SK-N-SH (cell line): ENCODE data around the gene NUTM2A. TPM values are rescaled to one million over a fixed set of nuclear protein-coding genes. Genes with fewer than 3 reads are reported as not detected.
"Not testable (repeated sequence)": the region's sequence is repeated elsewhere in the genome, so short reads cannot be mapped to it uniquely, and the experiment has no call there.

Source experiments
- CTCF ChIA-PET: fragments of 300-600, 350-600 bp; formaldehyde crosslinking; extraction: SDS; loops from one replicate; lab custom pipeline; 2021; lab: Yijun Ruan, JAX
- POLR2A ChIA-PET: fragments of 350-600 bp; sonication (Branson Sonifier 250); formaldehyde crosslinking; extraction: SDS; loops from one replicate; lab custom pipeline; 2020; ENCODE audit warnings: antibody characterized with exemption, inconsistent platforms; lab: Yijun Ruan, JAX
- DNase-seq: peaks from one replicate; pipeline ENCODE4 v3.0.0; 2012
- H2AFZ ChIP-seq: fragments of 200-600 bp; sonication (generic); 2 replicates; pipeline ENCODE4 v1.8.1; 2016; ENCODE audit warnings: antibody characterized with exemption, mild to moderate bottlenecking, low read depth
- H3F3A ChIP-seq: fragments of 200-600 bp; sonication (generic); replicated peaks from 2 replicates; pipeline ENCODE3; 2016; ENCODE audit warnings: antibody characterized with exemption, mild to moderate bottlenecking; ENCODE audit not compliant: insufficient read depth
- H3K27ac ChIP-seq, 2 experiments: fragments of 200-500 bp in 1 of 2; fragments of 200-600 bp in 1 of 2; sonication (Bioruptor generic) in 1 of 2; sonication (generic), shearing (Covaris generic) in 1 of 2; 2 replicates each; pipeline versions ENCODE4 v1.5.1 to v1.6.1; 2014 to 2016; ENCODE audit warnings: low read depth in 2 of 2, inconsistent platforms in 1 of 2, low read length in 1 of 2, mild to moderate bottlenecking in 1 of 2, mixed read lengths in 1 of 2
- H3K27me3 ChIP-seq: fragments of 200-600 bp; sonication (generic), shearing (Covaris generic); 2 replicates; pipeline ENCODE4 v1.6.1; 2016; ENCODE audit warnings: mixed run types; ENCODE audit not compliant: insufficient read depth
- H3K36me3 ChIP-seq, 2 experiments: fragments of 200-500 bp in 1 of 2; fragments of 200-600 bp in 1 of 2; sonication (Bioruptor generic) in 1 of 2; sonication (generic) in 1 of 2; replicated peaks in 1 of 2; 2 replicates each; pipeline versions ENCODE3 to v1.5.1; 2014 to 2016; ENCODE audit warnings: low read length in 1 of 2, mild to moderate bottlenecking in 1 of 2; ENCODE audit not compliant: insufficient read depth in 2 of 2, control insufficient read depth in 1 of 2
- H3K4me1 ChIP-seq, 2 experiments: fragments of 200-500 bp in 1 of 2; fragments of 200-600 bp in 1 of 2; sonication (Bioruptor generic) in 1 of 2; sonication (generic), shearing (Covaris generic) in 1 of 2; 2 replicates each; pipeline versions ENCODE4 v1.5.1 to v1.6.1; 2014 to 2016; ENCODE audit warnings: low read depth in 1 of 2, low read length in 1 of 2, mixed run types in 1 of 2; ENCODE audit not compliant: insufficient read depth in 2 of 2, control insufficient read depth in 1 of 2
- H3K4me2 ChIP-seq: fragments of 200-600 bp; sonication (generic), shearing (Covaris generic); 2 replicates; pipeline ENCODE4 v1.6.1; 2017; ENCODE audit warnings: mixed run types
- H3K4me3 ChIP-seq, 2 experiments: fragments of 200-500 bp in 1 of 2; fragments of 200-600 bp in 1 of 2; sonication (Bioruptor generic) in 1 of 2; sonication (generic), shearing (Covaris generic) in 1 of 2; 2 replicates each; pipeline versions ENCODE4 v1.5.1 to v1.8.1; 2014 to 2016; ENCODE audit warnings: low read depth in 2 of 2, inconsistent platforms in 1 of 2, low read length in 1 of 2, mild to moderate bottlenecking in 1 of 2, mixed read lengths in 1 of 2, moderate library complexity in 1 of 2
- H3K79me2 ChIP-seq: fragments of 200-600 bp; sonication (generic); 2 replicates; pipeline ENCODE4 v1.8.1; 2017; ENCODE audit warnings: mild to moderate bottlenecking; ENCODE audit not compliant: insufficient read depth
- H3K9ac ChIP-seq: fragments of 200-600 bp; sonication (generic); 2 replicates; pipeline ENCODE4 v1.6.1; 2017; ENCODE audit warnings: mixed run types
- H3K9me2 ChIP-seq: fragments of 200-600 bp; sonication (generic); 2 replicates; pipeline ENCODE4 v1.6.1; 2017; ENCODE audit warnings: mixed run types
- H3K9me3 ChIP-seq: fragments of 200-600 bp; sonication (generic); 2 replicates; pipeline ENCODE4 v1.6.1; 2017; ENCODE audit warnings: mixed run types, mild to moderate bottlenecking, moderate library complexity
- H4K20me1 ChIP-seq: fragments of 200-600 bp; sonication (generic); 2 replicates; pipeline ENCODE4 v1.6.1; 2017; ENCODE audit warnings: mild to moderate bottlenecking, mixed run types; ENCODE audit not compliant: insufficient read depth
- WGBS: methylation state at CpG from one replicate; pipeline ENCODE4 v1.1.6; 2017; ENCODE audit warnings: low lambda C conversion rate; 5-methylcytosine and 5-hydroxymethylcytosine counted together
- polyA plus RNA-seq, 3 experiments: library from polyadenylated mRNA; depleted of rRNA; stranded (reverse); fragments of >200 nt; gene quantifications; 2 replicates each; pipeline ENCODE4 v1.2.3, GENCODE V29; 2012

Gene NUTM2A
- polyA plus RNA-seq, 1 of the 3 experiments (the other 2 are of a cell fraction): 0.38 TPM

GRCh38 chr10:87213806-87214205, 11.4 kb upstream of the NUTM2A start:
- H3K9me3 ChIP-seq, H3K4me3 ChIP-seq, H3K36me3 ChIP-seq, H3K9ac ChIP-seq, CTCF ChIA-PET, H3K4me1 ChIP-seq, DNase-seq, H3K27me3 ChIP-seq, H4K20me1 ChIP-seq, H3K4me2 ChIP-seq, H3K27ac ChIP-seq, POLR2A ChIA-PET, H3K9me2 ChIP-seq, H2AFZ ChIP-seq, H3K79me2 ChIP-seq, H3F3A ChIP-seq: not testable (repeated sequence)
- 91% methylated on average over 6 of the region's 21 CpGs for WGBS

GRCh38 chr10:87216120-87216519, 9.1 kb upstream of the NUTM2A start:
- CTCF ChIA-PET: interaction anchor here (0.6 kb wide), 1 partner anchor 277 kb away, joined by 3 read pairs; no protein-coding TSS in a partner anchor
- H3K9me2 ChIP-seq, H3F3A ChIP-seq, H3K4me3 ChIP-seq, H3K27me3 ChIP-seq, POLR2A ChIA-PET, H3K79me2 ChIP-seq, H3K4me2 ChIP-seq, DNase-seq, H3K36me3 ChIP-seq, H3K9ac ChIP-seq, H2AFZ ChIP-seq, H3K27ac ChIP-seq, H4K20me1 ChIP-seq, H3K9me3 ChIP-seq, H3K4me1 ChIP-seq: not testable (repeated sequence)
- 98% methylated on average over 9 of the region's 11 CpGs for WGBS

- H3K79me2 ChIP-seq, DNase-seq, H3K27ac ChIP-seq, H3K4me2 ChIP-seq, H3F3A ChIP-seq, H4K20me1 ChIP-seq, H3K36me3 ChIP-seq, H2AFZ ChIP-seq, H3K9ac ChIP-seq, H3K27me3 ChIP-seq, CTCF ChIA-PET, POLR2A ChIA-PET, H3K9me2 ChIP-seq, H3K4me3 ChIP-seq, H3K9me3 ChIP-seq, H3K4me1 ChIP-seq: not testable (repeated sequence)
- 86% methylated on average over 2 of the region's 5 CpGs for WGBS
Observed at GRCh38 chr10:87219370-87219769, 5.9 kb upstream of the NUTM2A start.

GRCh38 chr10:87222789-87223188, 2.5 kb upstream of the NUTM2A start:
- H4K20me1 ChIP-seq, POLR2A ChIA-PET, CTCF ChIA-PET: not testable (repeated sequence)

GRCh38 chr10:87228247-87228646, 3.0 kb downstream of the NUTM2A start:
- H2AFZ ChIP-seq, H3K27ac ChIP-seq, H3K9ac ChIP-seq, POLR2A ChIA-PET, H3K36me3 ChIP-seq, H3K4me1 ChIP-seq, H3K79me2 ChIP-seq, H3K9me2 ChIP-seq, H3K4me2 ChIP-seq, CTCF ChIA-PET, H4K20me1 ChIP-seq, H3K4me3 ChIP-seq, H3K9me3 ChIP-seq, DNase-seq, H3K27me3 ChIP-seq, H3F3A ChIP-seq: not testable (repeated sequence)
- WGBS: 88% methylated on average over 7 of the region's 20 CpGs

More at GRCh38 chr10:87222789-87223188, 2.5 kb upstream of the NUTM2A start:
- not testable (repeated sequence) for H3K27me3 ChIP-seq, H3K27ac ChIP-seq, H3K36me3 ChIP-seq, H2AFZ ChIP-seq, H3K79me2 ChIP-seq, H3K4me3 ChIP-seq, DNase-seq, H3K9ac ChIP-seq, H3K9me2 ChIP-seq, H3F3A ChIP-seq, H3K4me2 ChIP-seq, H3K4me1 ChIP-seq, H3K9me3 ChIP-seq
- WGBS: 99% methylated on average over 17 of the region's 30 CpGs

- H3K4me2 ChIP-seq, H4K20me1 ChIP-seq, H3F3A ChIP-seq, POLR2A ChIA-PET, H3K27me3 ChIP-seq, CTCF ChIA-PET, H3K9me3 ChIP-seq, H3K27ac ChIP-seq, H3K9ac ChIP-seq, H3K79me2 ChIP-seq, H3K36me3 ChIP-seq, DNase-seq, H2AFZ ChIP-seq, H3K9me2 ChIP-seq, H3K4me1 ChIP-seq, H3K4me3 ChIP-seq: not testable (repeated sequence)
- 90% methylated on average over 4 of the region's 9 CpGs for WGBS
Observed at GRCh38 chr10:87229211-87229610, 4.0 kb downstream of the NUTM2A start.

- DNase-seq, H3K79me2 ChIP-seq, POLR2A ChIA-PET, H3F3A ChIP-seq, H3K9me3 ChIP-seq, H3K36me3 ChIP-seq, H3K9ac ChIP-seq, H3K4me2 ChIP-seq, H4K20me1 ChIP-seq, H3K27ac ChIP-seq, H3K4me3 ChIP-seq, H3K9me2 ChIP-seq, H3K27me3 ChIP-seq, H3K4me1 ChIP-seq, CTCF ChIA-PET, H2AFZ ChIP-seq: not testable (repeated sequence)
- no CpG with 5 or more reads among the region's 7 CpGs for WGBS
Observed at GRCh38 chr10:87234854-87235253, 9.6 kb downstream of the NUTM2A start.
